ENCODE results near the gene DNMT3A.

DNA sequence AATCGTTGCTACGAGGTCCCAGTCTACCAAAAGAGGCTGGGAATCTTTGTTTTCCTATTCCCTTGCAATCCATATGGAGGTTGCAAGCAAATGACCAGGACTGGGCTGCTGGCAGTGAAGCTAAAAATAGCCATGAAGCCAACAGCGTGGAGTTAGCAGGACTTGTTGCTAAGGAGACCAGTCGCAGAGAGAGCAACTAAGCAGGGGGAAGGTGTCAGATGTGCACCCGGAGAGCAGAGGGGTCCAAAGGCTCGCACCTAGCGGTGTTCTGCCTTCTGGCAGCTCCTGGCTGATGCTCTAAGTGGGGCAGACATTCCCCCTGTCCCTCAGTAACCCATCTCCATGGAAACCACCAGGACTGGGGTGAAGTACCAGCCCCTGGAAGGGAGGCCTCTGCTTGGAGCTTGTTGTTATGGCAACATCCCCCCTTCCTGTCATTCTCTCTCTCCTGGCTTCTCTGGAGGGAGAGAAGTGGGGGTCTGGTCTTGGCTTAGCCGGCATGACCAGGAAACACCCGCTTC, 84.6 kb downstream of the DNMT3A start:
- TF ChIP-seq POLR2AphosphoS5 (IDR thresholded peaks at IDR 0.05) (no peak), POLR2A (IDR thresholded peaks at IDR 0.05) (no peak), EP300 (IDR thresholded peaks at IDR 0.05) (no peak)
- TF ChIP-seq, protein P1, sequence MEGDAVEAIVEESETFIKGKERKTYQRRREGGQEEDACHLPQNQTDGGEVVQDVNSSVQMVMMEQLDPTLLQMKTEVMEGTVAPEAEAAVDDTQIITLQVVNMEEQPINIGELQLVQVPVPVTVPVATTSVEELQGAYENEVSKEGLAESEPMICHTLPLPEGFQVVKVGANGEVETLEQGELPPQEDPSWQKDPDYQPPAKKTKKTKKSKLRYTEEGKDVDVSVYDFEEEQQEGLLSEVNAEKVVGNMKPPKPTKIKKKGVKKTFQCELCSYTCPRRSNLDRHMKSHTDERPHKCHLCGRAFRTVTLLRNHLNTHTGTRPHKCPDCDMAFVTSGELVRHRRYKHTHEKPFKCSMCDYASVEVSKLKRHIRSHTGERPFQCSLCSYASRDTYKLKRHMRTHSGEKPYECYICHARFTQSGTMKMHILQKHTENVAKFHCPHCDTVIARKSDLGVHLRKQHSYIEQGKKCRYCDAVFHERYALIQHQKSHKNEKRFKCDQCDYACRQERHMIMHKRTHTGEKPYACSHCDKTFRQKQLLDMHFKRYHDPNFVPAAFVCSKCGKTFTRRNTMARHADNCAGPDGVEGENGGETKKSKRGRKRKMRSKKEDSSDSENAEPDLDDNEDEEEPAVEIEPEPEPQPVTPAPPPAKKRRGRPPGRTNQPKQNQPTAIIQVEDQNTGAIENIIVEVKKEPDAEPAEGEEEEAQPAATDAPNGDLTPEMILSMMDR (IDR thresholded peaks at IDR 0.05): no peak

All from stomach (tissue), 4 donors.